Smooth muscle cell (in vitro differentiated cells): ENCODE measurements around the gene ZC3H13. TPM values are rescaled to one million over a fixed set of nuclear protein-coding genes. Genes with fewer than 3 reads are reported as not detected.
"Not testable (repeated sequence)": the region's sequence is repeated elsewhere in the genome, so short reads cannot be mapped to it uniquely, and the experiment has no call there.

Experiments used
- DNase-seq: peaks from one replicate; lab custom pipeline; 2025; ENCODE audit not compliant: unreplicated experiment; lab: John Stamatoyannopoulos, UW
- H2AFZ ChIP-seq: fragments of 200-600 bp; sonication (generic); 2 replicates; pipeline ENCODE4 v1.6.0; 2016; ENCODE audit warnings: antibody characterized with exemption, low read depth, mild to moderate bottlenecking
- H3F3A ChIP-seq: fragments of 200-600 bp; sonication (generic); 2 replicates; pipeline ENCODE4 v1.6.0; 2017; ENCODE audit warnings: antibody characterized with exemption, low read depth
- H3K27ac ChIP-seq: fragments of 200-600 bp; sonication (generic); 2 replicates; pipeline ENCODE4 v1.5.1; 2016; ENCODE audit warnings: low read depth, mild to moderate bottlenecking
- H3K27me3 ChIP-seq: fragments of 200-600 bp; sonication (generic); 2 replicates; pipeline ENCODE4 v1.6.1; 2016; ENCODE audit warnings: low read depth, mild to moderate bottlenecking
- H3K36me3 ChIP-seq: fragments of 200-600 bp; sonication (generic); 2 replicates; pipeline ENCODE4 v1.5.1; 2016; ENCODE audit warnings: low read depth
- H3K4me1 ChIP-seq: fragments of 200-600 bp; sonication (generic); 2 replicates; pipeline ENCODE4 v1.5.1; 2016; ENCODE audit warnings: low read depth
- H3K4me2 ChIP-seq: fragments of 200-600 bp; sonication (generic); 2 replicates; pipeline ENCODE4 v1.6.0; 2016; ENCODE audit warnings: mild to moderate bottlenecking
- H3K4me3 ChIP-seq: fragments of 200-600 bp; sonication (generic); 2 replicates; pipeline ENCODE4 v1.5.1; 2016; ENCODE audit warnings: mild to moderate bottlenecking
- H3K79me2 ChIP-seq: fragments of 200-600 bp; sonication (generic); 2 replicates; pipeline ENCODE4 v1.6.0; 2016; ENCODE audit warnings: low read depth, mild to moderate bottlenecking
- H3K9ac ChIP-seq: fragments of 200-600 bp; sonication (generic); 2 replicates; pipeline ENCODE4 v1.6.0; 2016; ENCODE audit warnings: low read depth
- H3K9me3 ChIP-seq: fragments of 200-600 bp; sonication (generic); replicated peaks from 2 replicates; pipeline ENCODE4 v1.5.1; 2016; ENCODE audit warnings: low read depth
- H4K20me1 ChIP-seq: fragments of 200-600 bp; sonication (generic); 2 replicates; pipeline ENCODE4 v1.6.0; 2016; ENCODE audit warnings: low read depth
- CTCF ChIP-seq: fragments of 200-600 bp; sonication (generic); IDR thresholded peaks from 2 replicates; pipeline ENCODE4 v1.5.1; 2017; ENCODE audit warnings: borderline replicate concordance, mild to moderate bottlenecking, antibody characterized with exemption; ENCODE audit not compliant: insufficient read depth, poor library complexity, severe bottlenecking
- WGBS: methylation state at CpG from one replicate; pipeline ENCODE4 v1.1.7; 2016; ENCODE audit warnings: low lambda C conversion rate; 5-methylcytosine and 5-hydroxymethylcytosine counted together
- polyA plus RNA-seq: library from polyadenylated mRNA; unstranded; fragments of >200 nt; fragmentation: Nextera tagmentation; extraction: Ambion mirVana; gene quantifications from 2 replicates; pipeline ENCODE4 v1.2.1, GENCODE V29; 2016
- total RNA-seq: library from RNA; depleted of rRNA; stranded (reverse); fragments of >200 nt; gene quantifications from 2 replicates; pipeline ENCODE4 v1.2.3, GENCODE V29; 2014

ZC3H13 gene
- total and polyA plus RNA-seq, 2 experiments from 2014 or later = 20.4 to 37.7 TPM

GRCh38 chr13:45996631-45997030, 55.9 kb downstream of the ZC3H13 start:
- Histone ChIP-seq H3F3A (no peaks in the 10 kb centered on the region), H3K79me2 (no peaks in the 10 kb centered on the region), H4K20me1 (peaks cover 22% of the 10 kb centered on the region), H3K9ac (no peak overlapping the region), H3K27me3 (no peaks in the 10 kb centered on the region), H3K36me3 (peaks cover 7% of the 10 kb centered on the region), H3K4me3 (no peak overlapping the region), H3K4me2 (no peak overlapping the region), H3K27ac (no peak overlapping the region), H3K4me1 (no peaks in the 10 kb centered on the region), H3K9me3 (no peaks in the 10 kb centered on the region), H2AFZ (no peak overlapping the region)
- WGBS = 93% methylated on average over 2 of the region's 2 CpGs
- no peak for TF ChIP-seq CTCF
- DNase-seq = no peak

GRCh38 chr13:45995245-45995644, 57.3 kb downstream of the ZC3H13 start:
- 96% methylated on average over 1 of the region's 1 CpG for WGBS

GRCh38 chr13:45994752-45995151, 57.8 kb downstream of the ZC3H13 start:
- no peaks in the 10 kb centered on the region for H3K9me3 ChIP-seq
- TF ChIP-seq CTCF = no peak
- H3K79me2 ChIP-seq = no peaks in the 10 kb centered on the region
- no peak overlapping the region for H2AFZ ChIP-seq
- no peaks in the 10 kb centered on the region for H3K27me3 ChIP-seq
- H3K9ac ChIP-seq = no peak overlapping the region
- no peaks in the 10 kb centered on the region for H3K4me1 ChIP-seq
- DNase-seq = no peak
- peaks cover 3% of the 10 kb centered on the region for H3K36me3 ChIP-seq
- peaks cover 22% of the 10 kb centered on the region for H4K20me1 ChIP-seq
- WGBS = 98% methylated on average over 2 of the region's 2 CpGs
- no peak overlapping the region for H3K4me2 ChIP-seq
- no peak overlapping the region for H3K4me3 ChIP-seq
- no peaks in the 10 kb centered on the region for H3F3A ChIP-seq
- no peak overlapping the region for H3K27ac ChIP-seq

More at GRCh38 chr13:45995245-45995644, 57.3 kb downstream of the ZC3H13 start:
- no peak for TF ChIP-seq CTCF
- no peaks in the 10 kb centered on the region for H3K27me3 ChIP-seq
- H3F3A ChIP-seq = no peaks in the 10 kb centered on the region
- H4K20me1 ChIP-seq = peaks cover 22% of the 10 kb centered on the region
- H3K4me2 ChIP-seq = no peak overlapping the region
- H3K9me3 ChIP-seq = no peaks in the 10 kb centered on the region
- no peak overlapping the region for H3K27ac ChIP-seq
- no peak overlapping the region for H3K4me3 ChIP-seq
- no peak overlapping the region for H3K9ac ChIP-seq
- peaks cover 5% of the 10 kb centered on the region for H3K36me3 ChIP-seq
- H3K4me1 ChIP-seq = no peaks in the 10 kb centered on the region
- H2AFZ ChIP-seq = no peak overlapping the region
- no peaks in the 10 kb centered on the region for H3K79me2 ChIP-seq
- DNase-seq = no peak

- DNase-seq = no peak
- Histone ChIP-seq H3K9me3 (no peaks in the 10 kb centered on the region), H3K27me3 (no peaks in the 10 kb centered on the region), H3K4me2 (no peak overlapping the region), H3K27ac (no peak overlapping the region), H3K79me2 (no peaks in the 10 kb centered on the region), H4K20me1 (peaks cover 9% of the 10 kb centered on the region), H3K4me1 (no peaks in the 10 kb centered on the region), H3F3A (no peaks in the 10 kb centered on the region), H2AFZ (no peak overlapping the region), H3K4me3 (no peak overlapping the region), H3K9ac (no peak overlapping the region), H3K36me3 (peaks cover 39% of the 10 kb centered on the region)
- TF ChIP-seq CTCF = no peak
Observed at GRCh38 chr13:45989607-45990006, 62.9 kb downstream of the ZC3H13 start.

- peaks cover 18% of the 10 kb centered on the region for H4K20me1 ChIP-seq
- not testable (repeated sequence) for H3K9me3 ChIP-seq, H3K4me3 ChIP-seq, H3K9ac ChIP-seq, H3K27ac ChIP-seq, H3K4me1 ChIP-seq, H3K79me2 ChIP-seq, H3F3A ChIP-seq, H2AFZ ChIP-seq, H3K4me2 ChIP-seq, H3K27me3 ChIP-seq, DNase-seq
- peaks cover 29% of the 10 kb centered on the region for H3K36me3 ChIP-seq
- no CpG with 5 or more reads among the region's 2 CpGs for WGBS
Observed at GRCh38 chr13:45981127-45981526, 71.4 kb downstream of the ZC3H13 start.
